Right forelimb (tissue), 1 donor: ENCODE measurements around the gene MUC6.

Source experiments
- DNase-seq: peaks from one replicate; pipeline ENCODE4 v3.0.0-alpha.2; 2018

MUC6 gene

GRCh38 chr11:1035577-1036283 is 788 bp downstream of the MUC6 start:
- DNase-seq: no peak

- DNase-seq: no peak
Measured at GRCh38 chr11:1034456-1035295, 1.8 kb downstream of the MUC6 start.

- no peak for DNase-seq
Measured at GRCh38 chr11:1034001-1034400, 2.5 kb downstream of the MUC6 start.

- DNase-seq: no peak
Measured at GRCh38 chr11:1033016-1033798, 3.3 kb downstream of the MUC6 start.

GRCh38 chr11:1032310-1032891 is 4.1 kb downstream of the MUC6 start:
- DNase-seq: no peak

GRCh38 chr11:1031121-1031899 is 5.2 kb downstream of the MUC6 start:
- DNase-seq: no peak

- DNase-seq: no peak
Measured at GRCh38 chr11:1030556-1030955, 6.0 kb downstream of the MUC6 start.

- DNase-seq: no peak
Measured at GRCh38 chr11:1030086-1030485, 6.4 kb downstream of the MUC6 start.

- DNase-seq: no peak
Measured at GRCh38 chr11:1029654-1030053, 6.9 kb downstream of the MUC6 start.

- no peak for DNase-seq
Measured at GRCh38 chr11:1029051-1029450, 7.5 kb downstream of the MUC6 start.

GRCh38 chr11:1028616-1029015 is 7.9 kb downstream of the MUC6 start:
- DNase-seq: no peak

- no peak for DNase-seq
Measured at GRCh38 chr11:1028291-1028540, 8.3 kb downstream of the MUC6 start.

GRCh38 chr11:1027483-1028290 is 8.8 kb downstream of the MUC6 start:
- no peak for DNase-seq

- no peak for DNase-seq
Measured at GRCh38 chr11:1026641-1027482, 9.7 kb downstream of the MUC6 start.

- DNase-seq: no peak
Measured at GRCh38 chr11:1026163-1026450, 10.4 kb downstream of the MUC6 start.

- no peak for DNase-seq
Measured at GRCh38 chr11:1025410-1026162, 10.9 kb downstream of the MUC6 start.

GRCh38 chr11:1024597-1025409 is 11.7 kb downstream of the MUC6 start:
- DNase-seq: no peak

- no peak for DNase-seq
Measured at GRCh38 chr11:1023811-1024596, 12.5 kb downstream of the MUC6 start.
